Right ventricle myocardium inferior (tissue), 1 donor: ENCODE measurements around the gene LAD1. TPM values are rescaled to one million over a fixed set of nuclear protein-coding genes. Genes with fewer than 3 reads are reported as not detected.

ENCODE experiments used
- ATAC-seq: fragments of 200-7000 bp; cut with Tn5 transposase; one replicate; pipeline ENCODE4 v1.9.1; 2020; ENCODE audit warnings: mild to moderate bottlenecking, moderate library complexity
- DNase-seq: peaks from one replicate; pipeline ENCODE4 v3.0.0; 2021; ENCODE audit errors: missing footprints
- intact Hi-C: fragments of 100-400 bp; cut with DNase I; formaldehyde crosslinking; loops from one replicate; pipeline ENCODE4 v1.11.0; 2022
- total RNA-seq: library from RNA; stranded (reverse); fragmentation: NEBNext Ultra II Directional; extraction: Animal tissue kit (Norgen Biotek cat#: 25700); gene quantifications from one replicate; pipeline ENCODE4 v1.2.1, GENCODE V29; 2021
- donor health status: DM: no; HTN: yes; CAD: no; lungs with severe emphysema.

Gene LAD1
- total RNA-seq, 1 donor from 2014 or later = 2.4 TPM

DNA sequence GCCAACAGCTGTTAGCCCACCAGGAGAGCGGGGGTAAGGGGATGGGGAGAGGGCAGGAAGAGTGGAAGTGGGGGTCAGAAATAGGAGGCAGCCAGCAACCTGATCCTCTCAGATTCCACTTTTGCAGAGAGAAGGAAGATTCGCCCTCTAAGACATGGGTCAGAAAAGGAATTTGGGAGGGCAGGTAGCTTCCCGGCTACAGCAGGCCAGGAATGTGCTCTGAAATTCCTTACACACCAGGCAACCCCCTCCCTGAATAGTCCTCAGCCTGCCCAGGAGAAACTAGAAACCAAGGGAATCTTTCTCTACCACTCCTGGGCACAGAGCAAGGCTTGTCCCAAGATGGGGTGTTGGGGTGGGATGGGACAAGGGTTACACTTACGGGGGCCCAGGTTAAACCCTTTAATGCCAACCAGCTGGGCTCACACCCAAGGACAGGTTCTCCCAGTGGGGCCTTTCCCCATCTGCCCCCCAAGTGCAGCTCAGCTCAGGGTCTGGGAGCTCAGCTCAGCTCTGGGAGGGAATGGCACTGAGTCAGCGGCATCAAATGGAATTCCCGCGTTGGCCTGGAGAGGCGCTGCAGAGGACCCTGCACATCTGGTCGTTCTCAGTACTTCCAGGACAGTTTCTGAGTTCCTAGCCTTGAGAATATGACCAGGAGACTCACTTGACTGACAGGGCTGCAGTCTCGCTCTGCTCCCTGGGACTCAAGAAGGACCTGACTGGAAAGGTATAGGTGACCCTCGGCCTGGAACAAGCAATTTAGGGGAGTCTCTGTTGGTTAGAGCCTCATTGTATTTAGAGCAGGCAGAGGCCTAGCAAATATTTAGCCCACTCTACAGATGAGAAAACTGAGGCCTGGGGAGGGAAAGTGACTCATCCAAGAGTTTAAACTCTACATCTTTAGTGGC, 22.4 kb downstream of the LAD1 start:
- no peak for DNase-seq
- no peak for ATAC-seq
- intact Hi-C loops = no loop called here

DNA sequence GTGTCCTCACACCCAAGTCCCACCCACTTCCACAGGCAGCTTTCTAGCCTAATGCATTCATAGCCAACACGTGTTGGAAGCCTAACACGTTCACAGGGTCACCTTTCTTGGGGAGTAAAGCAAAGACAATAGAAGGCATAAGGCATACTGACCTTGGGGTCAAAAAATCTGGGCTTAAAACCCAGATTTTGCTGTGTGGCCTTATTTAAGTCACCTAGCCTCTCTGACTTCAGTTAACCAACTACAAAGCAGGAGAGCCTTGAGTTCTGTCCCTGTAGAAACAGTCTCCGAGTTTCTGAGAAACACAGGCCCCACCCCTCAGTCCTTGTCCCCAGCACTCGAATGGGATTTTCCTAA, 23.0 kb downstream of the LAD1 start:
- no peak for DNase-seq
- no peak for ATAC-seq
- intact Hi-C loops = no loop called here

DNA sequence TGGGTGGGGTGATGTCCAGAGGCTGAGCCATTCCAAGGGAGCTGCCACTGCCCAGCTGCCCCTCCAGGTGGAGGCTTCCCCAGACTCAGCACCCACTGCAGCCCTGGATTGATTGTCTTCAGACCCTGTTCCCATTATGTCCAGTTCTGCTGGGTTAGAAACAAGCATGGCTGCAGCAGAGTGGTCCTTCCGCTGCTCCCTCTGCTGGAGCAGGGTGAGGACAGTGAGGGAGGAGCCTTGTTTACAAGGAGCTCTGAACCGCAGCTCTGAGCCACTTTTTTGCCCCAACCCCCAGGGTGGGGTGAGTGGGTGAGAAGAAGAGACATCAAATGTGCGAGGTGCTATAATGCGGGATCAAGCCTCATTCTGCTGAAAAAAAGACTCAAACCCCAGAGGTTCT, 24.0 kb downstream of the LAD1 start:
- ATAC-seq = no peak
- no peak for DNase-seq
- intact Hi-C loops = no loop called here

DNA sequence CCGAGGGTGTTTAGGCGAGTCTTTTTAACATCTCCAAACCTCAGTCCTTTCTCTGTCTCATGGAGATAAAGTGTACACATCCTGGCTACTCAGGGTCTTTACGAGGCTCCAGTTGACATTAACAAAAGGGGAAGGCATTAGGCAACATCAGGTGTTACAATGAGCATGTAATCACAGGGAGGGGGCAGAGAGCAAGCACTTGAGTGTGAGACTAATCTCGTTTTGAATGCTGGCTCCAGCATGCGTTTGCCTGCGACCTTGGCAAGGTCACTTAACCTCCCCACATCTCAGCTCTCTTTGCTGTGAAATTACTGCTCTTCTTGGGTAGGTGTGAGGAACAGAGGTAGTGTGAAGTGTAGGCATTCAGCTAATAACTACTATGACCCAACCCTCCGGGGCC, 24.8 kb downstream of the LAD1 start:
- intact Hi-C loops = loop anchor here (5.0 kb wide), 1 partner anchor 33 kb away; no protein-coding TSS in a partner anchor
- DNase-seq (no peak), ATAC-seq (peak; percentile 6)

- ATAC-seq (no peak), DNase-seq (no peak)
- intact Hi-C loops = loop anchor here (5.0 kb wide), 1 partner anchor 36 kb away; no protein-coding TSS in a partner anchor
These were observed 27.3 kb downstream of the LAD1 start for GRCh38 chr1:201371792-201372191.

- ATAC-seq = no peak
- DNase-seq = no peak
- intact Hi-C loops = loop anchor here (5.0 kb wide), 1 partner anchor 36 kb away; no protein-coding TSS in a partner anchor
These were observed 27.8 kb downstream of the LAD1 start for GRCh38 chr1:201371276-201371675.

DNA sequence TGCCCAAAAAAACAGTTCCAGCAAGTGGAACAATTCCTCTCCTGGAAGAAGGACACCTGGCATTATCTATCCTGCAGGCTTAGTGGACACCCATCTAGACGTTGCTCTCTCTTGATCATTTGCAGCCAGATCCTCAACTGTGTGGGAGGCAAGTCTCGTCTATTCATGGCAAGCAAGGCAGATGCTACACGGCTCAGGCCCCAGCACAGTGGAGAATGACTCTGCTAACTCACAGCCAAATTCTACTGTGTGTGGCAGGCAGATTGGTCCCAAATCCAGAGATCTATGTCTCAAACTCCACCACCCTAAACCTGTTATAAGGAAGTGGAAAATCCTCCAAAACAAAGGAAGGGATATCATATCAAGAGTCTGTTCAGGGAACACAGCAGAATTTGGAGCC, 28.6 kb downstream of the LAD1 start:
- intact Hi-C loops = loop anchor here (5.0 kb wide), 1 partner anchor 37 kb away; no protein-coding TSS in a partner anchor
- ATAC-seq (no peak), DNase-seq (no peak)

DNA sequence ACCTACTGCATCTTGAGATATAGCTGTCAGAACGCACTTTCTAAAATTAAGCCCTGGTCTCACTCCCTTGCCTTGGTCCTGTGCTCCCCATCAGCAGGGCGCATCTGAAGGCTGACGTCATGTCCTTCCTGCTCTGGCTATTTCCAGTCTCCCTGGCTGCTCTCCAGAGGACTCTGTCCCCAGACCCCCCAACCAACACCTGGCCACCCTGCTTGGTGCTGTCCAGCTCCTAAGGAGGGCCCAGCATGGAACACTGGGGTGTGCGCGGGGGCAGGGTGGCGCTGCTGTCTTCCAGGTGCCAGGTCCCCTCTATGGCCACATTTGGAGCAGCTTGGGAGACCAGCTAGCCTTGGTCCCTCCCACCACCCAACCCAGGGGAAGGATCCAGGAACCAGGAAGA, 29.9 kb downstream of the LAD1 start:
- DNase-seq (no peak), ATAC-seq (peak; percentile 5)
- intact Hi-C loops = no loop called here

GRCh38 chr1:201366696-201367095, 32.4 kb downstream of the LAD1 start:
- no peak for ATAC-seq
- intact Hi-C loops = no loop called here
- no peak for DNase-seq

DNA sequence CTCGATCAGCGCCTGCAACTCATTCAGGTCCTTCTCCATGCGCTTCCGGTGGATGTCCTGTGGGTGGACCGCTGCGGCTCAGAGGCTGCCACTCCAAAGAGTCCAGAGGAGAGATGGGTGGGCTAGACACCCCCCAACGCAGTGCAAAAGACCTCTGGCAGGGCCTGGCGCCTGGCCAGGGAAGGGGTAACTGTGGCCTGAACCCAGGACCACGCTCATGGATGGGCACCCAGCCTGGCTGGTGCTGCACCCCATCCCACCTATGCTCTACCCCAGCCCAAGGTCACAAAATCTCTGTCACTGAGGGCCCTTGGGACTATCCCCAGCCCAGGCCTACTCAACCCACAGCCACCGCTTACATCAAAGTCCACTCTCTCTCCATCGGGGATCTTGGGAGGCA, 33.9 kb downstream of the LAD1 start:
- intact Hi-C loops = no loop called here
- no peak for DNase-seq
- ATAC-seq = peak; percentile 8

DNA sequence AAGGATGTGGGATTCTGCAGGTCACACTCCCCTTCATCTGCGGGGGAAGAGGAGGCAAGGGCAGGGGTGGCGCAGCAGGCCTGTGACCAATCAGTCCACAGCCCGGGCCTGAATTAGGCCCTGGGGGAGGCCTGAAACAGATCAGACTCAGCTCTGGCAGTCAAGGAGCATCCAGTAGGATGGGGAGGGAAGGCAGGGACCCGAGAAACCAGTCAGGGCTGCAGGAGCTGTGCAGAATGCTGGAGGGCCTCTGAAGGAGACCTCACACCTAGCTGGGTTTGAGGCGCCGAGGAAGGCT, 34.4 kb downstream of the LAD1 start:
- intact Hi-C loops = loop anchor here (5.0 kb wide), 1 partner anchor 112 kb away; no protein-coding TSS in a partner anchor
- ATAC-seq (no peak), DNase-seq (no peak)

DNA sequence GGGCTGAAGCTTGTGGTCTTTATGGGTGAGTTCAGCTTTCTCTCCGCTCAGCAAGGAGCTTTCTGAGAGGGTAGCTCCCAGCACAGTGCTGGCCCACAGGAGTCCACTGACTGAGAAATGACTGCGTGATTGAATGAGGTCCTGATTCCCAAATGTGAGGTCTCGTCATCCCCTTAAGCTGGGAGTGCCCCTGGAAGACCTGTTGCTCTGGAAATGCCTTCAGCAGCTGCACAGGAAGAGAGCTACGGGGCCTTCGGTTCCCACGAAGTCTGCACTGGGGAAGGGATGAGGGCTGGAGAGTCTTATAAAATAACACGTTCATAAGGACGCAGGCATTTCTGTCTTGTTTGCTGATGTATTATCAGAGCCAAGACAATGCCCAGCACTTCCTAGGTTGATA, 35.7 kb downstream of the LAD1 start:
- no peak for ATAC-seq
- intact Hi-C loops = loop anchor here (5.0 kb wide), 1 partner anchor 111 kb away; no protein-coding TSS in a partner anchor
- no peak for DNase-seq

DNA sequence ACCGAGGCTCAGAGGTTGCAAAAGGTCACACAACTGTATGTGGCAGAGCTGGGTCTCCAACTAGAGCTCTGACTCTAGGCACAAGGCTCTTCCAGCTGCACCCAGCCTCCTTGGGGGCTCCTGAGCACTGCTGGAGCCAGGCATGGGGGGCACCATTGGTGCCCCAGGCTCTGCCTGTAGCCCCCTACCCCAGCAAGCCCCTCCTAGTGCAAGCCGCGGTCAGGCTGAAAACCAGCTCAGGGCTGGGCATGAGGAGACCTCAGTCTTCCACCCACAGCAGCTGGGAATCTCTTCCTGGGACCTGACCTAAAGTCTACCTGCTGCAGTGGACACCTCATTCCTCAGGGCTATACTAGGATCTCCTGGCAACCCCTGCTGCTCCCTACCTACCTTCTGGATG, 36.2 kb downstream of the LAD1 start:
- ATAC-seq = no peak
- intact Hi-C loops = loop anchor here (5.0 kb wide), 1 partner anchor 111 kb away; no protein-coding TSS in a partner anchor
- DNase-seq = peak; percentile 31

- peak; percentile 34 for DNase-seq
- no peak for ATAC-seq
- intact Hi-C loops = loop anchor here (5.0 kb wide), 1 partner anchor 110 kb away; no protein-coding TSS in a partner anchor
These were observed 37.2 kb downstream of the LAD1 start for GRCh38 chr1:201361652-201362504.

GRCh38 chr1:201360901-201361651, 38.0 kb downstream of the LAD1 start:
- DNase-seq = peak; percentile 32
- intact Hi-C loops = loop anchor here (5.0 kb wide), 1 partner anchor 109 kb away; no protein-coding TSS in a partner anchor
- ATAC-seq = no peak

DNA sequence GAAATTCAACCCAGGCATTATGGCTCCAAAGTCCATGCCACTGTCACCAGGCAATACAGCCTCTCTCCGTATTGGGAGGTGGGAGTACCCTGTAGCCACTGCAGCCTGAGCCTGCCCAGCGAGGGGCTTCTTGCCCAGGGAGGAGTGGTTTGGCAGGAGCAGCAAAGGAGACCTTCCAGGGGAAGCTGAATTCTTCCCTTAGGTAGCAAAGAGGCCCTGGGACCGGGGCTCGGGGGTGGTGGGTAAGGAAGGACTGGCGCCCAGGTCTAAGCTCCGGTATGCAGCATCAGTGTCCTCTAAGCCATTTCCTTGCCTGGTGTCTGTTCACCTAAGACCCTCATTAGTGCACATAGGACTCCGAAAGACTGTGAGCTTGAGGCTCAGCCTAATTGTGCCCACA, 38.6 kb downstream of the LAD1 start:
- no peak for ATAC-seq
- DNase-seq = peak; percentile 32
- intact Hi-C loops = loop anchor here (5.0 kb wide), 1 partner anchor 108 kb away; no protein-coding TSS in a partner anchor

DNA sequence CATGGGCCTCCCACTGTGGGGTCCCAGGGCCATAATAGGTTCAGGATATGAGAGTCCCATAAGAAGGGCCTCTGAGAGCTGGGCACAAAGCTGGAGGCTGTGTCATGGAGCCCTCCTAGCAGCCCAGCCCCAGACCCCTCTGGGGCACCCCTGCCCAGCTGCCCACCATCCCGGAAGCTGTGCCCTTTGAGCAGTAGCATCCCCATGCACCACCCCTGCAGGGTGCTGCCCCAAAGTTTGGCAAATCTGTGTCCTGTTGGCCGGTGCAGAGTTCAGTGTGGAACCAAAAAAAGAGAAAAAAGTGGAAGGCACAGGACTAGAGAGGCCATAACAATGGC, 39.3 kb downstream of the LAD1 start:
- no peak for DNase-seq
- intact Hi-C loops = loop anchor here (5.0 kb wide), 1 partner anchor 108 kb away; no protein-coding TSS in a partner anchor
- ATAC-seq = no peak

DNA sequence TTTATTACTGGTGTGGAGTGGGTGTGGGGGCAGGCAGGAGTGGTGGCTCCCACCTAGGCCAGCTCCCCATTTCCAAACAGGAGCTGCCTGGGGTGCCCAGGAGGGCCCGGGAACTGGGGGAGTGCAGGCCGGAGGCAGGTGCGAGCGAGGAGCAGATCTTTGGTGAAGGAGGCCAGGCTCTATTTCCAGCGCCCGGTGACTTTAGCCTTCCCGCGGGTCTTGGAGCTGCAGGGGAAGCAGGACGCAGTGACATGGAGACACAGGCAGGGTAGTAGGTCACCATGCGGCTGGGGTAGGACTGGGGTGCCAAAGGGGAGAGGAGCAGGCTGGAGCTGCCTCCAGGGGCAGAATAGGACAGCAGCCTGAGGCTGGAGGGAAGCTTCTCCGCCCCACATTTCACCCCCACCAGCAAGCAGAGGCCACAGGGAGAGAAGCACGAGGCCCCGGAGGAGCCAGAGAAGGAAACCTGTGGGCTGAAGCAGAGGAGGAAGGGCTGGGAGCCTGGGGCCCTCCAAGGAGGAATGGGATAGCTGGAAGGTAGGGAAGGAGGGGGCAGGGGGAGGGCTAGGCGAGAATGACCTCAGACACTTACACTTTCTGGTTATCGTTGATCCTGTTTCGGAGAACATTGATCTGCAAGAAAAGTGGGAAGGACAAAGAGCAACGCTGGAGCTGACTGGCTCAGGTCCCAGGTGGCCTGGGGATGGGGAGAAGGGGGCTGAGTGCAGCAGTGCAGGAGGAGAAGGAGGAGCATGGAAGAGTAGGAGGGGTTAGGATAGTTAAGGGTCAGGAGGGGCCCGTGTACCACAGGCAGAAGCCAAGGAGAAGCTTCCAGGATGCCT, 39.9 kb downstream of the LAD1 start:
- peak; percentile 15 for DNase-seq
- intact Hi-C loops = no loop called here
- ATAC-seq = no peak
